Measurements from ENCODE around the gene UGT1A4. TPM values are rescaled to one million over a fixed set of nuclear protein-coding genes. Genes with fewer than 3 reads are reported as not detected.

Gene UGT1A4
- total RNA-seq, 1 experiment from 2014 or later: 0.12 TPM

DNA sequence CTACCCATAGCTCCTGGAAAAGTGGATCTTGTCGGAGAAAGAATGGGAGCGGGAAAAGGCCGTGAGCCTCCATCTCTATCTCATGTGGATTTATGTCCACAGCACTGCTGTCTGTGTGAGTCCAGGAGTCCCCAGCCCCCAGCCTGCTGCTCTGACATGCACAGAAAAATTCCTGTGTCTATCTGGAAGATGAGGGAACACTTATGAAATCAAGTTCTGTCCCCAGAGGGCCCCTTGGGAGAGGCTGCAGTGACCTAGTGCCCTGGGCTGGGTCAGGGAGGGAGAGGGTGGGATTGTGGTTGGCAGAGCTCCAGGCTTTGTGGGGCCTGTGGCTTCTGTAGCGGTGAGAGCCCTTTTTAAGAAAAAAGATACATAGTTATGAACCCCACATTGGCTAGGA, 98.2 kb downstream of the UGT1A4 start (continued):
- TF ChIP-seq, protein P1, sequence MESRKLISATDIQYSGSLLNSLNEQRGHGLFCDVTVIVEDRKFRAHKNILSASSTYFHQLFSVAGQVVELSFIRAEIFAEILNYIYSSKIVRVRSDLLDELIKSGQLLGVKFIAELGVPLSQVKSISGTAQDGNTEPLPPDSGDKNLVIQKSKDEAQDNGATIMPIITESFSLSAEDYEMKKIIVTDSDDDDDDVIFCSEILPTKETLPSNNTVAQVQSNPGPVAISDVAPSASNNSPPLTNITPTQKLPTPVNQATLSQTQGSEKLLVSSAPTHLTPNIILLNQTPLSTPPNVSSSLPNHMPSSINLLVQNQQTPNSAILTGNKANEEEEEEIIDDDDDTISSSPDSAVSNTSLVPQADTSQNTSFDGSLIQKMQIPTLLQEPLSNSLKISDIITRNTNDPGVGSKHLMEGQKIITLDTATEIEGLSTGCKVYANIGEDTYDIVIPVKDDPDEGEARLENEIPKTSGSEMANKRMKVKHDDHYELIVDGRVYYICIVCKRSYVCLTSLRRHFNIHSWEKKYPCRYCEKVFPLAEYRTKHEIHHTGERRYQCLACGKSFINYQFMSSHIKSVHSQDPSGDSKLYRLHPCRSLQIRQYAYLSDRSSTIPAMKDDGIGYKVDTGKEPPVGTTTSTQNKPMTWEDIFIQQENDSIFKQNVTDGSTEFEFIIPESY (IDR thresholded peaks at IDR 0.05; ENCODE audit: extremely low read depth, insufficient replicate concordance, low read length): no peak
- TF ChIP-seq EGR1 (IDR thresholded peaks at IDR 0.05; ENCODE audit: low read depth): no peak
- TF ChIP-seq, protein P2, sequence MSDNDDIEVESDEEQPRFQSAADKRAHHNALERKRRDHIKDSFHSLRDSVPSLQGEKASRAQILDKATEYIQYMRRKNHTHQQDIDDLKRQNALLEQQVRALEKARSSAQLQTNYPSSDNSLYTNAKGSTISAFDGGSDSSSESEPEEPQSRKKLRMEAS (IDR thresholded peaks at IDR 0.05): no peak
- TF ChIP-seq JUND (IDR thresholded peaks at IDR 0.05): no peak
- no peak for TF ChIP-seq FOSL1 (IDR thresholded peaks at IDR 0.05; ENCODE audit: low read depth)
- no peak for TF ChIP-seq SRF (IDR thresholded peaks at IDR 0.05; ENCODE audit: low read depth)
- TF ChIP-seq, protein P3, sequence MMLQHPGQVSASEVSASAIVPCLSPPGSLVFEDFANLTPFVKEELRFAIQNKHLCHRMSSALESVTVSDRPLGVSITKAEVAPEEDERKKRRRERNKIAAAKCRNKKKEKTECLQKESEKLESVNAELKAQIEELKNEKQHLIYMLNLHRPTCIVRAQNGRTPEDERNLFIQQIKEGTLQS (IDR thresholded peaks at IDR 0.05): no peak

DNA sequence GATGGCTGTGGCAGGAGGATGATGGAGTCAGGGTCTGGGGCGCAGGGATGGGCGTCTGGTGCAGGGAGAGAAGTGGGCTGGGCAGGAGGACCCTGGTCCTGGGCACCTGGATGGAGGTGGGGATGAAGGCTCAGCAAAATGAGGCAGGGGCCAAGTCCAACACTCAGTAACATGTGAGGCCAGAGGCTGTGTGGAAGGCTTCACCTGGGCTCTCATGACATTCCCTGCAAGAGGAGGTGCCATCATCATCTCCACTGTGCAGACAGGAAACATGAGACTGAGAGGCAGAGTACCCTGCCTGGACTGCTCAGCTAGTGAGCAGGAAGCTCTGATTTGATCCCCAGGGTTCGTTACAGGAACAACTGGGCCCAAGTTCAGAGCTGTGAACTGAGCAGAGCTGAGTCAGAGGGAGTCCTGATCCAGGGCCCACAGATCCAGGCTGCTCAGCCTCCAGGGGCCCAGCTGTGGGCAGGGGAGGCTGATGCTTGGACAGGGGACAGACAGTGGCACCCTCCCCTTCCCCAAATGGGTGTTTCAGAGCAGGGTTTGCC, 98.9 kb downstream of the UGT1A4 start:
- ChIA-PET RAD21 (ENCODE audit: low non-redundant PET in 1 of 2, low total read pairs in 2 of 2, uncharacterized antibody in 2 of 2, unreplicated experiment in 2 of 2) (no interaction called here), POLR2A (no interaction called here), CTCF (no interaction called here)
- Histone ChIP-seq H3K9ac (ENCODE audit: low read length) (no peak overlapping the region), H3K27me3 (ENCODE audit: insufficient read depth, low read length) (no peaks in the 10 kb centered on the region), H3K4me2 (ENCODE audit: low read length) (no peak overlapping the region), H4K20me1 (ENCODE audit: insufficient read depth) (no peaks in the 10 kb centered on the region), H3K4me3 (replicated peaks in 1 of 2; ENCODE audit: low read depth in 1 of 2, low read length in 2 of 2) (no peak overlapping the region), H2AFZ (ENCODE audit: low read depth, low read length, poor library complexity, severe bottlenecking) (no peak overlapping the region), H3K9me3 (ENCODE audit: control insufficient read depth in 1 of 2, insufficient read depth in 1 of 2, low read depth in 1 of 2, low read length in 2 of 2) (no peaks in the 10 kb centered on the region), H3K27ac (ENCODE audit: low read depth, low read length) (no peak overlapping the region), H3K36me3 (ENCODE audit: control insufficient read depth in 1 of 2, insufficient read depth in 2 of 2, low read length in 2 of 2) (no peaks in the 10 kb centered on the region), H3K4me1 (ENCODE audit: control insufficient read depth in 1 of 2, insufficient read depth in 2 of 2, low read length in 2 of 2) (no peaks in the 10 kb centered on the region), H3K9me2 (ENCODE audit: insufficient read depth) (no peaks in the 10 kb centered on the region), H3K79me2 (ENCODE audit: insufficient read depth, low read length) (no peaks in the 10 kb centered on the region)
- DNase-seq (ENCODE audit: low read depth, low spot score) (no peak), ATAC-seq (no peak)
- no peak for TF ChIP-seq SIN3A (IDR thresholded peaks at IDR 0.05; ENCODE audit: low read depth)
- TF ChIP-seq RAD21 (IDR thresholded peaks at IDR 0.05; ENCODE audit: low read depth): no peak
- no TSS peak for BruUV-seq (replicated peaks)
- intact Hi-C loops (cut with micrococcal nuclease): no loop called here

All from HCT116 (cell line).